Caki2 (cell line): Measurements from ENCODE around the gene PDGFD. TPM values are rescaled to one million over a fixed set of nuclear protein-coding genes. Genes with fewer than 3 reads are reported as not detected.

Experiments used
- DNase-seq: peaks from one replicate; pipeline ENCODE4 v3.0.0-alpha.2; 2015; ENCODE audit warnings: low read depth
- in situ Hi-C: cut with HindIII; loops from 2 replicates; pipeline ENCODE4 v1.10.0; 2016; ENCODE audit warnings: low sequenced_read_pairs, low pct_unique_long_range_greater_than_20kb, mixed read lengths
- total RNA-seq: library from RNA; depleted of rRNA; stranded (reverse); fragments of >200 nt; shearing (Covaris generic); gene quantifications from 2 replicates; pipeline ENCODE4 v1.2.3, GENCODE V29; 2014; ENCODE audit warnings: low replicate concordance

Gene PDGFD
- total RNA-seq, 1 experiment from 2014 or later: 13.1 TPM

DNA sequence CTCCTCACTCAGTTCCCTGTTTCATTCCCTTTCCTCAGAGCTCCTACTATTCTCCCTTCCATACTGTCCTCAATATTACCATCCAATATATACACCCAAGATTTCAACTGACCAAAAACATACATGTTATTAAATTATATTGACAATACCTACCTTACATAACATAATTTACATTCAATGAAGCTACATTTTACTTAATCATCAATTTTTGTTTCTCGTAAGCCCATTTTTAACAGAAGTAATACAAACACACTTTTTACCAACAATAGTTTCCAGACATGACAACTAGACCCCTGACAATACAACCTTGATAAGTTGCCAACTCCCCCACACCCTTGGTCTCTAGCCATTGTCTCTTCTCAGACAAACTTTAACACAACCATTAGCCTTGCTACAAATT, 273.3 kb downstream of the PDGFD start:
- DNase-seq: no peak
- in situ Hi-C loops: no loop called here

DNA sequence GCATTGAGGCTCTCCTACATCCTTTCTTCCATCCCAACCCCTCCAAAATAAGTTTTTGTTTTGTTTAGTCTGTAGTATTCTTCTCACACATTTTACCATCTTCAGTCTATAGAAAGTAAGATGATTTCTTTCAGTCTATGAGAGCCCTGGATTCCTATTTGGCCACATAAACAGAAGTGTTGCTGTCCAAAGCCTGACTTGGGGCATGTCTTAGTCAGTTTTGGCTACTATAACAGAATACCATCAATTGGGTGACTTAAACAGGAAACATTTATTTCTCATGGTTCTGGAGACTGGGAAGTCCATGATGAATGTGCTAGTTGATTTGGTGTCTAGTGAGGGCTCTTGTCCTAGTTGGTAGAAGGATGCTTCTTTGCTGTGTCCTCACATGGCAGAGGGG, 274.3 kb downstream of the PDGFD start:
- no peak for DNase-seq
- in situ Hi-C loops: no loop called here

DNA sequence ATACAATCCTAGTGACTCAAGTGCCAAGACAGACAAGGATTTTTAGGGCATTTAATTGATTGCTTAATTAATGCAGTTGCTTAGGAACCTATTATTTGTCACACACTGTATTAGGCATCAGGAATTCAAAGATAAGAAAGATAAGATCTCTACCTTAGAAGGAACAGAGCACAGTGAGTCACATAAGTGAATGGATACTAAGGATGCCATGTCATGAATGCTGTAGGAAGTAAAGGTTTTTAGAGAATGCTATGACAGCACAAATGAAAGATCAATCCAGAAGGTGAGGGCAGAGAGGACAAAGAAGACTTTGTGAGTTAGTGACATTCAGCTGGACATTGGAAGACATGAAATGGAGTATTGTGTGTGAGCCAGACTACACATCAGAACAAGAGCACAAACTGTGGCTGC, 275.4 kb downstream of the PDGFD start:
- in situ Hi-C loops: no loop called here
- DNase-seq: peak; percentile 57

DNA sequence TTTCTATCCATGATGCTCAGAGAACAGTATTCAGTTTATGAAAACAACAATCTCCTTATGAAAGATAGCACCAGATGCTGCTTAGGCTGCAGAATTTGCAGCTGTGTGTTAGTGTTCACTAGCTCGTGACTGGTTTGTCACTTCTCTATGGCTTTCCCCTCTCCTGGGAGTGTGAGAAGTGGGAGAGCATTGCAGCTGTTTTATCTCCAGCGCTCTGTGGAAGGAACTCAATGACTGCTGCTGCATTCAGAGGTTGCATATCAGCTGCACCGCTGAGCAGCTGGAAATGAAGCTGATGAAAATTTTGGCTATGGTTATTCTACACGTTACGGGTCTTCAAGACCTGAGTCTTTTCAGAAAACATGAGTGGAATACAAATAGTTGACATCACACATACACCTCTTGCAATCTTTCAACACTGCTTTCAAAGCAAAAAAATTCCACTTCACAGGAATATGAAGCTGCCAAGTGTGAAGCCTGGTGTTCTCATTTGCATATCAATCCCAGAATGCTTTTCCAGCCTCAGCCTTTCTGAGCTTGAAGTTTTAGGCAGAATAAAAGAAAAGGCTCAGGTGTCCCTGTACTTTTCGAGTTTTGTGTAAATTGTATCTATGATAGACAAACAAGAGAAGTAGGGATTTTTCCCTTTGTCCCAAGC, 276.8 kb downstream of the PDGFD start:
- in situ Hi-C loops: no loop called here
- DNase-seq: no peak

DNA sequence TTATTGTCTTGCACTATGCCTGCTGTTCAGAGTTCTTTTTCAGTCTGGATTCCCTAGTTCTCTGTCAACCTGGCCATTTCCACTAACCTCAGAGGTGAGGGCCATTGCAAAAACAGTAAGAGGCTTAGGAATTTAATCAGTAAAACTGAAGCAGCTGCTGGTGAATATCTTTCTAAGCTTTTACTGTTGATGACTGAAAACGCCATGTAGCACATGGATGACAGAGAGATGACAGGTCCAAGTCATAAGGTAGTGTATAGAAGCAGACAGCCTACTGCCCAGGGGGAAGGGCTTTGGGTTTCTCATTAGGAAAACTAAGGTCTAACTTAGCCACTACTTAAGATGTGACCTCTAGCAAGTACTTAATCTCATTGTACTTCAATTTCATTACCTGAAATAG, 280.1 kb downstream of the PDGFD start:
- in situ Hi-C loops: no loop called here
- DNase-seq: no peak

DNA sequence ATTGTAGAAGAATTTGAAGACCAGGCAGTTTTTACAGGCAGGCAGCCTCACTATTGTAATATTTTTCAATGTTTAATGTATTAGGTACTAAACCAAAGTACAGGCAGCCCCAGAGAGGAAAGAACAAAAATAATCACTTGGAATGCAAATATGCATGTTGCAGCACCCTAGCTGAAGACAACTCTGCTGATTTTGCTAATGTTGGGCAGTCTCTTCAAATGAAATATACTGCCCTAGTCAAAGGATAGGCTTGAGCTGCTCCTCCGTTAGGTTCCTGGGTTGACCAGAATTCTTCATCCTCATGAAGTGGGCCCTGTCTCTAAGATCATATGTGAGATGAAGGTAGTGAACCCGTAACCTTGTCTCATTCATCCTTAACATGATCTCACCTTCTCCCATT, 280.7 kb downstream of the PDGFD start:
- in situ Hi-C loops: no loop called here

DNA sequence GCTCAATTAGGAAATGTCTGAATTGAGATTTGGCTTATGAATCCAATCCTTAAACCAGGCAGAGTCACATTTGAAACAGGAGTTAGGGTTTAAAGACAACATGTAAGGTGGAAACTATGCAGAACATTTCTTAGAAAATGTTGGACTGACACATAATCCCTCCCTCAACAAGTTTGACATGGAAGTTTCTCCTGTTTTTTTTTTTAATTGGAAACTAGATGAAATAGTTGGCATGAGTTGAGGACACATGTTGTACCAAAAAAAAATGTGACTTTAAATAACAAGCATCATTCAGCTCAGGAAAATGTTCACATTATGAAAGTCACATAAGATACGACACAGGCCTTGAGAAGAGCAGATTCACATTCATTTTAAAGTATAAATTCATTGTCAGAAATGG, 282.4 kb downstream of the PDGFD start:
- in situ Hi-C loops: no loop called here
- no peak for DNase-seq

More for the DNA sequence above, 280.7 kb downstream of the PDGFD start:
- no peak for DNase-seq

DNA sequence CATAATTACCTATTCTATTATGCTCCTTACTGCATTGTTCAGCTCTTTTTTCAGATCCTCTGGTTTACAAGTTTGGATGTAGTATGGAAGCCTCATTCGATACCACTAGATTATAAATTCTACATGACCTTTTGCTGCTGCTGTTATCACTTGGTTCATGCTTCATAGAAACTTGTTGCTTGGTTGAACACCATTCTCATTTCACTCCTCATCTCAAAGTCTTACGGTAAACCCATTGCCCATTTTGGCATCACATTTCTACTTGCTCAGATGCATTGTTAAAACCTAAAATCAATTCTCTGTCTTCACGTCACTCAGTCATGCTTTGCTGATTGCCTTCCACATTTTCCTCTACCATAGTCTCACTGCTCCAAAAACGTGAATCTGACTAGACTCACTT, 283.0 kb downstream of the PDGFD start:
- in situ Hi-C loops: no loop called here
- DNase-seq: no peak

DNA sequence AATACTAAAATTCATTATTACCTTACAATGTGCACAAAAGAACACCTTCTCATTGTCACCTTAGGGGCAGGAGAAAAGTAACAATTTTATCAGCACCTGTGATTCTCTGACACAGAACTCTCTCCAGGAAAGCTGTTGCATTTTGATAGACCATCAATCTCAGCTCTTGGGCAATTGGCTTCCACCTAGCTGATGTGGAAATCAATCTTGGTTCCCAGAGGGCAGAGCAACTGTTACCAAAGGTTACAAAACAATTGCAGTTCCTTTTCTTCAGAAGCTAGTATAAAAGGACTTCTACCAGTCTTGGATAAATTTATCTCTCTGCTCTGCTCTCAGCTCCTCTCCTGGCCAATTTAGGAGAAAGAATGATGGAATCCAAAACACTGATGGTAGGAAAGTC, 285.3 kb downstream of the PDGFD start:
- in situ Hi-C loops: no loop called here
- DNase-seq: no peak

DNA sequence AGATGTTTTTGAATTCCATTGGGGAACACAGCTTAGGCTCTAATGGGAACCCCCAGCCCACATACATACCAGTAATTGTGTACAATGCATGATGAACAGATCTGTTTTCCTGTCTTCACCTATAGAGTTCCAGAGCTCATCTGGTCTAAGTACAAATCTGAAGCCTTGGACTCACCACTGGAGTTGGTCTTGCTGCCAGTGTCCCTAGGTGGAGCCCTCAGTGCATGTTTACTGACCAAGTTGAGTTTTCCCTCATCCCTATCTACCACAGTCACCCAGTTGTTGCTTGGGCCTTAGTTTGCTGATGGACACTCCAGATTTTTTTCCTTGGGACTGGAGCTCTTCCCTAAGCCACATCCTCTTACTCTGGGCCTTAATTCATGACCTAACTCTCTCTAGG, 286.7 kb downstream of the PDGFD start:
- in situ Hi-C loops: no loop called here
- DNase-seq: no peak

DNA sequence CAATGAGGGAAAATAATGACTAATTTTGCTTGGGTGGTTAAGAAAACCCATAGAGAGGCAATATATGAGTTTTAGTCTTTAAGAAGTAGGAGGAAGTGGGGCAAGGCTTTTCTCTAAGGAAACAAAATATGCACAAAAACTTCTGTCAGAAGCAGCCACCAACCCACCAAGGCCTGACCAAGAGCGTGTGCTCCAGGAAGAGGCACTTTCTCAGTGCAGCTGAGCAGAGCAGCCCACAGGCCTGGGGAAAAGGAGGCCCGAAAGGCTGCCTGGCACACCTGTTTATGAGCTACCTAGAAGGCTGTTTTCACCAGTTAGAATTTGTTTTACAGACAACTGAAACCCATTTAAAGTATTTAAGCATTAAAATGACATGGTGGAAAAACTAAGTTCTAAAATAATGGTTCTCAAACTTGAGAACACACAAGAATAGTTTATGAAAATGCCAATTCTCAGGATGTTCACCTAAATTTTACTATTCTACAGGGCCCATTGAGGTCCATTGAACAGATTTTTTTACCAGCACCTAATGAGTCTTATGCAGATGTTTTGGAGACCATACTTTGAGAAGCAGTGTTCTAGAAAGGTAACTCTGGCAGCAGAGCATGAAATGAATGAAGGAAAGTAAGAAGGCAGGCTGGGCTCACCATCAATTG, 288.0 kb downstream of the PDGFD start:
- in situ Hi-C loops: no loop called here
- no peak for DNase-seq

DNA sequence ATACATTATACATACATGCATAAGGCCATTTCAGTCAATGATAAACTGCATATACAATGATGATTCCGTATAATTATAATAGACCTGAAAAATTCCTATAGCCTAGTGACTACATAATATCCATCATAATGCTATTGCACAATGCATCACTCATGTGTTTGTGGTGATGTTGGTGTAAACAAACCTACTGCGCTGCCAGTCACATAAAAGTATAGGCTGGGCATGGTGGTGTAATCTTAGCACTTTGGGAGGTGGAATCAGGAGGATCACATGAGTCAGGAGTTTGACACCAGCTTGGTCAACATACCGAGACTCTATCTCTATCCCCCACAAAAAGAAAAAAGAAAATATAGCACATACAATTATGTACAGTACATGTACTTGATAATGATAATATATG, 291.2 kb downstream of the PDGFD start:
- in situ Hi-C loops: no loop called here
- no peak for DNase-seq

DNA sequence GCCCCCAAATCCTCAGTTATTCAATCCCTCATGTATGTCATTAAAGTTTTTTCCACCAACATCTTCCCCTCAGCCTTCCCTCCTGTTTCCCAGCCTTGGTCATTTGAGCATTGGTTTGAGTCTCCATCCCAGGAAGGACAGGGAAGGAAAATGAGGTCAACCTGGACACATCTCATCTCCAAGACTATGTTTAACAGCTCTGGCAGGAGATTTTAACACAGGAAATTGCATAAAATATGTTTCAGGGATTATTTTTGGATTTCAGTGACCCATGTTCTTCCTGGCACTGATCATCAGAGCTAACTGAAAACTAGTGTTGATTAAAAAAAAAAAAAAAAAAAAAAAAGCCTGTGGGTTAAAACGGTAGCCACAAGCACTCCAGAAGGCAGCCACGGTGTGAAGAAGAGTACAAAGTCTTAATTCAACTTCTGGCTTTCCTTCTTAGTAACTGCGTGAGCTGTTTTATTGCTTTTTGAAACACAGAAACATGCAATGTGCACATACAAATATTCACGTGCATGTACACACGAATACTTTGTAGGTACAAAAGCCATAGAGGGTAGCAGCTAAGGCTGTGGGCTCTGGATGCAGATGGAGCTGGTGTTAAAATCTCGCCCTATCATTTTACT, 291.9 kb downstream of the PDGFD start:
- in situ Hi-C loops: no loop called here

DNA sequence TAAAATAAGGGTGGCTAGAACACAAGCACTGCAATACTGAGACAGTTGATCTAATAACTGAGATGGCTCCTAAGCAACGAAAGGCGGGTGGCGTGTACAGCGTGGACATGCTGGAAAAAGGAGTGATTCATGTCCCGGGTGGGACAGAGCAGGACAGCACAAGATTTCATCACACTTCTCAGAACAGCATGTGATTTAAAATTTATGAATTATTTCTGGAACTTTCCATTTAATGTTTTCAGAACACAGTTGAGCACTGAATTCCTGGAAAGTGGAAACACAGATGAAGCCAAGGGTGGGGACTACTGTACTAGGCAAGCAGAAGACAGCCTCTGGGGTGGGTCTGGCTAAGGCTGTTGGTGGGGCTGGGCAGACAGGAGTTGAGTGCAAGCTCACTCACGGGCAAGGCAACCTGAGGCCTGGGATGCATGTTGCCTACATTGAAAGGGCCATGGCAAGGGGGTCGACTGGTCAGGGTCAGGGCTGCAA, 293.1 kb downstream of the PDGFD start:
- in situ Hi-C loops: no loop called here
- DNase-seq: no peak

More for the DNA sequence above, 291.9 kb downstream of the PDGFD start:
- no peak for DNase-seq

DNA sequence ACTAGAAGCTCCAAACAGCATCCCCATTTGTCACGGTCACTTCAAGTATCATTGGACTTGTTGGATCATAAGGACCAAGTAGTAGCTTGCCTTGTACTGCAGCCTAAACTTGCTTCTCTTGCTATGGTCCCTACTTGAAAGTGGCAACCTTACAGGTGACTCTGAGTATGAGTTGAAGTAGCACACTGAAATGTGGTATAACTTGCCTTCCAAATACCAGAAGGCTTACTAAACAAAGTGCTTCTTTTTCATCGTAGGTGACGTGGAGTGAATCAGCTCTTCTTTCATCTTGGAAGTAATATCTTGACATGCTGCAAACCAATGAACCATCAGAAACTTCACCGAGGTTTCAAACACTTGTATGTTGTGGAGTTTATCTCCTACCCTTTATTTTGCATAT, 296.5 kb downstream of the PDGFD start:
- in situ Hi-C loops: no loop called here
- DNase-seq: no peak

DNA sequence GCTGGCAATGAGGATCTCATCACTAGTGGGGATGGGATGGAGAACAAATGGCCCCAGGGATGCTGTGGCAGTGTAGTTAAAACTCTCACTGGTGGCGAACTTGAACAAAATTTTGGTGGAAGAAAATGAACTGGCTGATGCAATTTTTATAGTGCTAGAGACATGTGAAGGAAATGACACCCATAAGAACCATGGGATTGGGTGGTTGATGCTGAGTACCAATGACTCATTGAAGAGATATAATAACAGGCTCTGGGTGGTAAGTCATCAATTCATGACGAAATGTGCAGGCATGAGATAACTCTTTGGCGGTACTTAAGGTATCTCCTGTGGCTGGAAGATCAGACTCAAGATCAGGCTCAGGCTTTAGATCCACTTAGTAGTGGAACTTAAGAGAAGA, 300.4 kb downstream of the PDGFD start:
- in situ Hi-C loops: no loop called here
- no peak for DNase-seq

DNA sequence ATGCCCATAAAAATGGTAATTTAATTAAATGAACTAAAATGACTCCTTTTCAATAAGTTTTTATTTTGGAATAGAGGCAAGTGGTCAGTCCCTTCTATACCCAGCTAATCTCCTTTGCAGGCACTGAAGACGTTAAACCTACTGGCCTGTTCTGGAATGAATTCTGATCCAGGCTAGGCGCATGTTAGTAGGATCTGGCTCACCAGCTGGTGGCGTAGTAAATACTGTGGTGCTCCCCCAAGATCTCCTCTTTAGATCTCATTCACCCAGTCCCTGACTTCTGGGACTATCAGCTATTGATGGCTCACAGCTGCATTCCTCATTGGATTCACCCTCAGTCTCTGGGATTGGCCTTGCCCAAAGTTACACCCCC, 301.2 kb downstream of the PDGFD start:
- in situ Hi-C loops: no loop called here
- DNase-seq: no peak

DNA sequence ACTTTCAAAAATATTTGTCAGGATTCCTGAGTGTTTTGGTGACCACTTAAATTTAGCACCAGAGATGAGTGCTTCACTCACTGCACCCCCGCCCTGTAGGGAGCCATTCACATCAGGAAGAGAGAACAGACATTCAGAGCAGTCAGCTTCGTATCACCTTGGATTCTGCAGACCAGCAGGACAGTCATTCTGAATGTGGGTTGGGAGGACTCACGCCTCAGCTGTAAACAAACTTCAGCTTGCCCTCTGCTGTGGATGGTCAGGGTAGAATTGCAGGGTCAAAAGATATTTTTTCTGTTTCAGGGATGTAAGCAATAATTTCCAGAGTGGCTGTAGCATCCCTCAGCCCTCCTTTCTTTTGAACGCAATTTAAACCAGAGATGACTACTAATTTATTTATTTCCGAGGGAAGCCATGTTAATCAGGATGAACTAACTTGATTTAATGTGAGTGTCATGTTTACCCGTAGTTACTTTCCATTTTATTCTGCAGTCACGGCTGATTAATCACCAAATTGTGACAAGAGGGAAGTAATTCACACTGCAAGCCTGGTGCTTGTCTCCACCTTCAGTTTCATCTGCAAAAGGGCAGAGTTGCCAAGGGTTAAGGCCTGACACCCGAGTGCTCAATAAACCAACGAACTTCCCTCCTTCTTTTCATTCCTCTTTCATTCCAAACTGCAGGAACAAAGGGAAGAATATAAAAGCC, 301.7 kb downstream of the PDGFD start:
- in situ Hi-C loops: no loop called here

More for the DNA sequence above, 301.7 kb downstream of the PDGFD start:
- DNase-seq: no peak
